C4-2B (cell line): ENCODE measurements around the gene LILRA6.
"Not testable (repeated sequence)": the region's sequence is repeated elsewhere in the genome, so short reads cannot be mapped to it uniquely, and the experiment has no call there.

Source experiments
- CTCF ChIP-seq: fragments of 450-650 bp; conservative IDR thresholded peaks from 2 replicates; pipeline ENCODE4 v1.5.1; 2017; ENCODE audit warnings: mild to moderate bottlenecking
- ZFX ChIP-seq: fragments of 450-650 bp; IDR thresholded peaks from 2 replicates; pipeline ENCODE4 v1.6.1; 2017

- TF ChIP-seq CTCF, ZFX: not testable (repeated sequence)
Measured at GRCh38 chr19:54240372-54241336, 1.9 kb downstream of the LILRA6 start.
